Uterus (tissue), 2 donors: Measurements from ENCODE around the gene PRKCI.

Experiments used
- CTCF ChIP-seq, 4 experiments: fragments of 200-600 bp in 2 of 4; fragments of 450-650 bp in 2 of 4; sonication (generic) in 2 of 4; IDR thresholded peaks; one replicate each; pipeline ENCODE4 v1.5.1; 2016 to 2019; ENCODE audit warnings: antibody characterized with exemption in 4 of 4, mild to moderate bottlenecking in 2 of 4, moderate library complexity in 1 of 4
- POLR2A ChIP-seq, 2 donors: fragments of 450-650 bp; IDR thresholded peaks; one replicate each; pipeline ENCODE4 v1.6.1; 2016; ENCODE audit warnings: antibody characterized with exemption in 2 of 2, mild to moderate bottlenecking in 1 of 2, moderate library complexity in 1 of 2

DNA sequence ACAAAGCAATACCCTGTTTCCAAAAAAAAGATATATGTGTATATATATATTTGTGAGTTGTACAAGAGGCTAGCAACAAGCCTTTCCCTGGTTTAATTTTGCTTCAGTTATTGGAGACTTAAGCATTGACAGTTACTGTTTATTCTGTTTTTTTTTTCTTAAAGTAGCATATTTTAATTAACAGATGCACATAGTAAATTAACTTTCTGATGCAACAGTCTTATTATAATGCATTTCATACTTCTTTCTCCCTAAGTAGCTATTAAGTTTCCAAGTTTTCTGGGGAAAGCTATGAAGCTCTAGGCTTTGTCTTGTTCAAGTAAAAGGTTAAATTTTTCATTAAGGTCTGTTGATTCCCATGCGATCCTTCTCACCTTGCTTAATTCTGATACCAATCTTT is 17.9 kb downstream of the PRKCI start:
- TF ChIP-seq CTCF (IDR thresholded peaks at IDR 0.05): no peak
- TF ChIP-seq POLR2A (IDR thresholded peaks at IDR 0.05): no peak
